H1 (cell line): ENCODE data around the gene MRPS10. TPM values are rescaled to one million over a fixed set of nuclear protein-coding genes. Genes with fewer than 3 reads are reported as not detected.

ENCODE experiments used
- CTCF ChIA-PET: fragments of 300-600 bp; sonication (Branson Sonifier 250); formaldehyde crosslinking; loops from one replicate; lab custom pipeline; 2021; ENCODE audit not compliant: partially characterized antibody; lab: Charles Lee
- POLR2A ChIA-PET: fragments of 300-600 bp; sonication (Branson Sonifier 250); formaldehyde crosslinking; loops from one replicate; lab custom pipeline; 2021; ENCODE audit warnings: inconsistent platforms; ENCODE audit not compliant: partially characterized antibody; lab: Charles Lee
- DNase-seq, 2 experiments: peaks; one replicate each; pipeline versions ENCODE4 v3.0.0 to v3.0.0-alpha.2; 2010 to 2022; ENCODE audit warnings: low spot score in 2 of 2, low read depth in 1 of 2, mixed read lengths in 1 of 2
- FAIRE-seq: peaks from 2 replicates; lab custom pipeline; 2011; peaks lifted over from hg19 to GRCh38; lab: Jason Lieb, UNC
- H2AFZ ChIP-seq: 2 replicates; pipeline ENCODE4 v1.8.1; 2012; ENCODE audit warnings: low read length, inconsistent platforms
- H2AK5ac ChIP-seq: 2 replicates; pipeline ENCODE4 v1.6.1; 2013; ENCODE audit warnings: low read depth, low read length
- H2BK120ac ChIP-seq: replicated peaks from 2 replicates; pipeline ENCODE3; 2013; ENCODE audit warnings: low read depth, low read length, inconsistent platforms
- H2BK12ac ChIP-seq: 2 replicates; pipeline ENCODE4 v1.6.1; 2013; ENCODE audit warnings: low read depth, low read length
- H2BK15ac ChIP-seq: 2 replicates; pipeline ENCODE4 v1.6.1; 2013; ENCODE audit warnings: low read length
- H2BK20ac ChIP-seq: 2 replicates; pipeline ENCODE4 v1.6.1; 2013; ENCODE audit warnings: low read length
- H2BK5ac ChIP-seq: 2 replicates; pipeline ENCODE4 v1.6.1; 2013; ENCODE audit warnings: low read depth, low read length
- H3K14ac ChIP-seq: 2 replicates; pipeline ENCODE4 v1.6.1; 2013; ENCODE audit warnings: inconsistent platforms; ENCODE audit not compliant: insufficient read length
- H3K18ac ChIP-seq: 2 replicates; pipeline ENCODE4 v1.6.1; 2013; ENCODE audit warnings: low read length; ENCODE audit errors: extremely low read depth
- H3K23ac ChIP-seq: 2 replicates; pipeline ENCODE4 v1.6.1; 2013; ENCODE audit warnings: inconsistent platforms; ENCODE audit not compliant: insufficient read length
- H3K23me2 ChIP-seq: 2 replicates; pipeline ENCODE4 v1.6.1; 2013; ENCODE audit warnings: low read depth, low read length
- H3K27ac ChIP-seq: 2 replicates; pipeline ENCODE4 v1.6.1; 2011; ENCODE audit warnings: low read depth, low read length, inconsistent platforms
- H3K27me3 ChIP-seq, 4 experiments: replicated peaks in 1 of 4; 1 replicate in 1 of 4; 2 replicates in 3 of 4; pipeline versions ENCODE4 v1.6.1 to v1.8.1; 2011 to 2013; ENCODE audit warnings: low read length in 3 of 4, mild to moderate bottlenecking in 3 of 4, inconsistent platforms in 2 of 4, mixed read lengths in 2 of 4, moderate library complexity in 1 of 4; ENCODE audit not compliant: control insufficient read depth in 3 of 4, insufficient read depth in 3 of 4; ENCODE audit errors: extremely low read depth in 1 of 4
- H3K36me3 ChIP-seq, 4 experiments: 2 replicates each; pipeline versions ENCODE4 v1.6.1 to v1.8.1; 2011 to 2013; ENCODE audit warnings: mild to moderate bottlenecking in 4 of 4, low read length in 3 of 4, moderate library complexity in 2 of 4, control low read depth in 1 of 4, inconsistent platforms in 1 of 4; ENCODE audit not compliant: insufficient read depth in 4 of 4, control insufficient read depth in 2 of 4
- H3K4ac ChIP-seq: replicated peaks from 2 replicates; pipeline ENCODE3; 2013; ENCODE audit warnings: low read length, low read depth, mixed read lengths, inconsistent platforms; ENCODE audit not compliant: insufficient read length
- H3K4me1 ChIP-seq, 4 experiments: replicated peaks in 1 of 4; 1 replicate in 1 of 4; 2 replicates in 3 of 4; pipeline versions ENCODE4 v1.6.1 to v1.8.1; 2011 to 2013; ENCODE audit warnings: low read length in 3 of 4, inconsistent platforms in 2 of 4, mixed read lengths in 1 of 4; ENCODE audit not compliant: insufficient read depth in 4 of 4, control insufficient read depth in 3 of 4
- H3K4me2 ChIP-seq, 2 experiments: 2 replicates each; pipeline versions ENCODE4 v1.6.1 to v1.8.1; 2011 to 2013; ENCODE audit warnings: low read depth in 2 of 2, low read length in 2 of 2, control low read depth in 1 of 2, inconsistent platforms in 1 of 2, mild to moderate bottlenecking in 1 of 2; ENCODE audit not compliant: insufficient read depth in 1 of 2
- H3K4me3 ChIP-seq, 4 experiments: fragments of 200-600, 300-600 bp in 1 of 4; sonication (generic), shearing (Covaris generic), sonication (Bioruptor Twin) in 1 of 4; 2 replicates each; pipeline versions ENCODE4 v1.5.1 to v1.8.1; 2011 to 2016; ENCODE audit warnings: low read length in 4 of 4, low read depth in 3 of 4, control low read depth in 2 of 4, inconsistent platforms in 2 of 4, mild to moderate bottlenecking in 2 of 4, mixed read lengths in 1 of 4, moderate library complexity in 1 of 4; ENCODE audit not compliant: insufficient read depth in 2 of 4; ENCODE audit errors: extremely low read depth in 1 of 4
- H3K56ac ChIP-seq: replicated peaks from 2 replicates; pipeline ENCODE3; 2013; ENCODE audit warnings: low read depth, mild to moderate bottlenecking, mixed read lengths, low read length, inconsistent platforms; ENCODE audit not compliant: insufficient read length
- H3K79me1 ChIP-seq: 2 replicates; pipeline ENCODE4 v1.6.1; 2013; ENCODE audit warnings: low read depth, low read length, control low read depth
- H3K79me2 ChIP-seq, 2 experiments: 2 replicates each; pipeline versions ENCODE4 v1.6.1 to v1.8.1; 2012 to 2013; ENCODE audit warnings: low read length in 2 of 2, mild to moderate bottlenecking in 2 of 2, inconsistent platforms in 1 of 2; ENCODE audit not compliant: insufficient read depth in 2 of 2, control insufficient read depth in 1 of 2
- H3K9ac ChIP-seq, 4 experiments: replicated peaks in 1 of 4; 1 replicate in 1 of 4; 2 replicates in 3 of 4; pipeline versions ENCODE4 v1.6.1 to v1.8.1; 2011 to 2013; ENCODE audit warnings: low read depth in 3 of 4, low read length in 3 of 4, control low read depth in 2 of 4, mild to moderate bottlenecking in 2 of 4, moderate library complexity in 2 of 4, inconsistent platforms in 1 of 4; ENCODE audit errors: extremely low read depth in 1 of 4
- H3K9me3 ChIP-seq, 2 experiments: 2 replicates each; pipeline versions ENCODE4 v1.6.1 to v1.8.1; 2012 to 2013; ENCODE audit warnings: mild to moderate bottlenecking in 2 of 2, moderate library complexity in 2 of 2, control low read depth in 1 of 2, inconsistent platforms in 1 of 2, low read depth in 1 of 2, low read length in 1 of 2, mixed read lengths in 1 of 2; ENCODE audit not compliant: insufficient read depth in 2 of 2
- H4K20me1 ChIP-seq, 2 experiments: replicated peaks in 1 of 2; 2 replicates each; pipeline versions ENCODE3 to v1.8.1; 2011 to 2013; ENCODE audit warnings: inconsistent platforms in 2 of 2, low read length in 2 of 2, mild to moderate bottlenecking in 1 of 2; ENCODE audit not compliant: insufficient read depth in 2 of 2, control insufficient read depth in 1 of 2
- H4K5ac ChIP-seq: 2 replicates; pipeline ENCODE4 v1.6.1; 2013; ENCODE audit warnings: low read length, low read depth, mixed read lengths, inconsistent platforms; ENCODE audit not compliant: insufficient read length
- H4K8ac ChIP-seq: 2 replicates; pipeline ENCODE4 v1.8.0; 2013; ENCODE audit warnings: mild to moderate bottlenecking, moderate library complexity, low read length, inconsistent platforms; ENCODE audit not compliant: insufficient read depth; ENCODE audit errors: extremely low read depth
- H4K91ac ChIP-seq: replicated peaks from 2 replicates; pipeline ENCODE3; 2013; ENCODE audit warnings: low read length, mixed read lengths, inconsistent platforms; ENCODE audit not compliant: insufficient read length
- CTBP2 ChIP-seq: IDR thresholded peaks from 2 replicates; pipeline ENCODE4 v1.7.0; 2011; ENCODE audit warnings: borderline replicate concordance, mild to moderate bottlenecking, moderate library complexity, mixed read lengths, low read length; ENCODE audit not compliant: insufficient read depth, insufficient read length
- TEAD4 ChIP-seq: IDR thresholded peaks from 2 replicates; pipeline ENCODE4 v1.6.1; 2012; ENCODE audit warnings: low read depth, low read length, inconsistent platforms, mixed read lengths
- WGBS, 2 experiments: shearing (Covaris generic) in 1 of 2; methylation state at CpG; one replicate each; pipeline versions ENCODE4 v1.1.6 to v1.1.7; 2013 to 2015; ENCODE audit warnings: low lambda C conversion rate in 2 of 2, mixed read lengths in 2 of 2, inconsistent platforms in 1 of 2, low coverage in 1 of 2, missing lambda C conversion rate in 1 of 2; ENCODE audit not compliant: insufficient replicate concordance in 2 of 2, insufficient coverage in 1 of 2, insufficient read length in 1 of 2; ENCODE audit errors: extremely low coverage in 1 of 2, missing lambda C conversion rate in 1 of 2; 5-methylcytosine and 5-hydroxymethylcytosine counted together
- polyA plus RNA-seq, 7 experiments: library from polyadenylated mRNA; depleted of rRNA in 3 of 7; stranded (reverse) in 5 of 7; unstranded in 2 of 7; fragments of >200 nt in 5 of 7; fragments of 200-250 nt in 2 of 7; gene quantifications; 1 replicate in 5 of 7; 2 replicates in 1 of 7; 4 replicates in 1 of 7; pipeline versions ENCODE4 v1.2.1 to v1.2.3, GENCODE V29; 2011 to 2013; ENCODE audit warnings: missing spikeins in 2 of 7, mixed read lengths in 2 of 7
- total RNA-seq: library from RNA; stranded (reverse); fragmentation: NEBNext Ultra II Directional; extraction: Animal tissue kit (Norgen Biotek cat#: 25700); gene quantifications from 2 replicates; pipeline ENCODE4 v1.2.1, GENCODE V29; 2021

MRPS10 gene
- total and polyA plus RNA-seq, 2 of the 8 experiments (the other 6 are each of a cell fraction or from before 2014, with no cell fraction given) = 20.5 to 33.6 TPM

DNA sequence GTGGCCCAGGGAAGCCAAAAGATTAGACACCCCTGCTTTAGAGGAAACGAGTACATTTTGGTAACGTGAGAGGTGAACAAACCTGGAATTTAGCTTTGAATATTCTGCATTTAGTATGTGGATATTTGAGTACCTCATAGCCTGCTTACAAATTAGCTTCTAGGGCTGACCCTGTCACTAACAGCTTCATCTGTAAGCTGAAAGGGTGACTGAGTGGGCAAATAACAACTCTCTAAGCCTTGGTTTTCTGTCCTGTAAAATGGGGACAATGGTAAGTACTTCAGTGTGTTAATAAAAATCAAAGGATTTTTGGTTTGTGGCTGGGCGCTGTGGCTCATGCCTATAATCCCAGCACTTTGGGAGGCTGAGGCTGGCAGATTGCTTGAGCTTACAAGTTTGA is 14.5 kb downstream of the MRPS10 start:
- no peak overlapping the region for H3K9ac ChIP-seq
- H2BK120ac ChIP-seq = no peak overlapping the region
- ChIA-PET CTCF (interaction anchor here (0.6 to 2.2 kb wide), 11 partner anchors 9 to 376 kb away, joined by 3 to 14 read pairs (median 4); partner anchors contain the start of gene GUCA1B), POLR2A (interaction anchor here (0.6 to 1.6 kb wide), 7 partner anchors 9 to 109 kb away, joined by 3 to 11 read pairs (median 3); partner anchors contain the start of gene GUCA1B)
- H4K5ac ChIP-seq = no peak overlapping the region
- no peaks in the 10 kb centered on the region for H3K79me1 ChIP-seq
- H3K27me3 ChIP-seq = no peaks in the 10 kb centered on the region
- no peak overlapping the region for H2BK5ac ChIP-seq
- no peak overlapping the region for H2AFZ ChIP-seq
- 0 out of 2 replicates have a peak, but pooled peaks cover 3% of the 10 kb centered on the region for H3K23me2 ChIP-seq
- no peak overlapping the region for H2AK5ac ChIP-seq
- H3K4me2 ChIP-seq = no peak overlapping the region
- H3K36me3 ChIP-seq = peaks cover 1 to 15% (median 10%) of the 10 kb centered on the region in 4 experiments; a peak in 6 of 8 replicates
- no peaks in the 10 kb centered on the region for H3K9me3 ChIP-seq
- no peak overlapping the region for H4K91ac ChIP-seq
- no peak overlapping the region for H2BK15ac ChIP-seq
- no peak overlapping the region for H4K8ac ChIP-seq
- H3K18ac ChIP-seq = no peak overlapping the region
- no peak overlapping the region for H3K14ac ChIP-seq
- DNase-seq (no peak), FAIRE-seq (no peak)
- H3K27ac ChIP-seq = no peak overlapping the region
- no peak overlapping the region for H3K23ac ChIP-seq
- H3K79me2 ChIP-seq = no peaks in the 10 kb centered on the region
- no peak overlapping the region for H2BK20ac ChIP-seq
- TF ChIP-seq TEAD4 (no peak), CTBP2 (no peak)
- no peak overlapping the region for H3K4ac ChIP-seq
- 95% methylated on average over 3 of the region's 3 CpGs; no CpG with 5 or more reads in 1 of the 2 experiments for WGBS, 2 experiments
- no peaks in the 10 kb centered on the region for H3K4me1 ChIP-seq
- H4K20me1 ChIP-seq = no peaks in the 10 kb centered on the region
- no peak overlapping the region for H2BK12ac ChIP-seq
- H3K4me3 ChIP-seq = no peak overlapping the region
- H3K56ac ChIP-seq = no peak overlapping the region
